Endothelial cell of umbilical vein (primary cell): ENCODE data around the gene KCNJ12. TPM values are rescaled to one million over a fixed set of nuclear protein-coding genes. Genes with fewer than 3 reads are reported as not detected.

Experiments used
- BruUV-seq: library from RNA; stranded (reverse); fragments of 400-500 nt; replicated peaks from 2 replicates; lab custom pipeline; 2021; lab: Mats Ljungman, UMichigan
- CTCF ChIA-PET: fragments of 300-600, 350-600 bp; sonication (Branson Sonifier 250); formaldehyde crosslinking; loops from one replicate; lab custom pipeline; 2021; ENCODE audit warnings: antibody characterized with exemption, inconsistent platforms; lab: Charles Lee
- POLR2A ChIA-PET: fragments of 300-600, 350-600 bp; sonication (Branson Sonifier 250); formaldehyde crosslinking; loops from one replicate; lab custom pipeline; 2021; ENCODE audit warnings: antibody characterized with exemption, inconsistent platforms; lab: Charles Lee
- DNase-seq: peaks from one replicate; pipeline ENCODE4 v3.0.0-alpha.2; 2011; ENCODE audit warnings: low read depth, low spot score
- FAIRE-seq: peaks from 2 replicates; lab custom pipeline; 2011; peaks lifted over from hg19 to GRCh38; lab: Jason Lieb, UNC
- H2AFZ ChIP-seq: 2 replicates; pipeline ENCODE4 v1.6.0; 2012; ENCODE audit warnings: low read depth, low read length, control low read depth, inconsistent platforms
- H3K27ac ChIP-seq: 2 replicates; pipeline ENCODE4 v1.5.1; 2011; ENCODE audit warnings: low read depth, mild to moderate bottlenecking, control low read depth, low read length, moderate library complexity; ENCODE audit not compliant: insufficient read depth
- H3K27me3 ChIP-seq, 2 experiments: 2 replicates each; pipeline versions ENCODE4 v1.6.0 to v1.6.1; 2011; ENCODE audit warnings: low read length in 2 of 2, mixed read lengths in 1 of 2; ENCODE audit not compliant: control insufficient read depth in 2 of 2, insufficient read depth in 2 of 2
- H3K36me3 ChIP-seq, 2 experiments: 2 replicates in 1 of 2; 3 replicates in 1 of 2; pipeline ENCODE4 v1.5.1; 2011; ENCODE audit warnings: low read length in 2 of 2, mild to moderate bottlenecking in 1 of 2, moderate library complexity in 1 of 2; ENCODE audit not compliant: control insufficient read depth in 2 of 2, insufficient read depth in 2 of 2; ENCODE audit errors: extremely low read depth in 1 of 2
- H3K4me1 ChIP-seq: 3 replicates; pipeline ENCODE4 v1.5.1; 2011; ENCODE audit warnings: mild to moderate bottlenecking, low read length; ENCODE audit not compliant: control insufficient read depth, insufficient read depth; ENCODE audit errors: extremely low read depth
- H3K4me2 ChIP-seq: 2 replicates; pipeline ENCODE4 v1.6.1; 2011; ENCODE audit warnings: low read length, control low read depth, mixed read lengths; ENCODE audit not compliant: insufficient read depth
- H3K4me3 ChIP-seq, 3 experiments: fragments of 200-600 bp in 1 of 3; sonication (generic), shearing (Covaris generic) in 1 of 3; replicated peaks in 1 of 3; 2 replicates each; pipeline ENCODE4 v1.5.1; 2011 to 2016; ENCODE audit warnings: control low read depth in 3 of 3, low read length in 3 of 3, mild to moderate bottlenecking in 2 of 3, inconsistent platforms in 1 of 3, low read depth in 1 of 3, moderate library complexity in 1 of 3; ENCODE audit not compliant: insufficient read depth in 1 of 3
- H3K79me2 ChIP-seq: 2 replicates; pipeline ENCODE4 v1.6.0; 2012; ENCODE audit warnings: low read length, inconsistent platforms; ENCODE audit not compliant: control insufficient read depth, insufficient read depth
- H3K9ac ChIP-seq: replicated peaks from 2 replicates; pipeline ENCODE3; 2011; ENCODE audit warnings: low read length, control low read depth; ENCODE audit not compliant: insufficient read depth; ENCODE audit errors: extremely low read depth
- H3K9me1 ChIP-seq: replicated peaks from 3 replicates; pipeline ENCODE4 v1.6.0; 2011; ENCODE audit warnings: mild to moderate bottlenecking, low read length; ENCODE audit not compliant: control insufficient read depth, insufficient read depth; ENCODE audit errors: extremely low read depth
- H3K9me3 ChIP-seq: replicated peaks from 2 replicates; pipeline ENCODE4 v1.5.1; 2012; ENCODE audit warnings: low read length, inconsistent platforms; ENCODE audit not compliant: control insufficient read depth, insufficient read depth
- H4K20me1 ChIP-seq: replicated peaks from 2 replicates; pipeline ENCODE3; 2011; ENCODE audit warnings: mild to moderate bottlenecking, low read length; ENCODE audit not compliant: control insufficient read depth, insufficient read depth; ENCODE audit errors: extremely low read depth
- CTCF ChIP-seq, 2 donors: IDR thresholded peaks; 1 replicate in 1 of 2; 2 replicates in 1 of 2; pipeline ENCODE4 v1.5.1; 2011; ENCODE audit warnings: low read length in 2 of 2, mild to moderate bottlenecking in 2 of 2, moderate library complexity in 2 of 2, control low read depth in 1 of 2, inconsistent platforms in 1 of 2, low read depth in 1 of 2; ENCODE audit not compliant: insufficient read depth in 1 of 2; ENCODE audit errors: extremely low read depth in 1 of 2
- EZH2 ChIP-seq: IDR thresholded peaks from 2 replicates; pipeline ENCODE4 v1.6.1; 2012; ENCODE audit warnings: borderline replicate concordance, low read depth, mild to moderate bottlenecking, moderate library complexity, low read length, inconsistent platforms; ENCODE audit not compliant: severe bottlenecking
- FOS ChIP-seq: IDR thresholded peaks from 2 replicates; pipeline ENCODE4 v1.6.1; 2011; ENCODE audit warnings: mild to moderate bottlenecking, low read length, moderate library complexity, borderline replicate concordance; ENCODE audit not compliant: insufficient read depth
- GATA2 ChIP-seq: IDR thresholded peaks from 2 replicates; pipeline ENCODE4 v1.7.0; 2011; ENCODE audit warnings: low read depth, mild to moderate bottlenecking, moderate library complexity, mixed read lengths, low read length; ENCODE audit not compliant: insufficient read length, insufficient read depth
- JUN ChIP-seq: IDR thresholded peaks from 2 replicates; pipeline ENCODE4 v1.6.1; 2011; ENCODE audit warnings: borderline replicate concordance, low read depth; ENCODE audit not compliant: insufficient read length, insufficient read depth
- MAX ChIP-seq: IDR thresholded peaks from 2 replicates; pipeline ENCODE4 v1.6.1; 2011; ENCODE audit not compliant: insufficient read depth, insufficient read length
- MYC ChIP-seq: IDR thresholded peaks from one replicate; pipeline ENCODE4 v1.6.1; 2011; ENCODE audit warnings: mild to moderate bottlenecking, low read depth, low read length
- POLR2A ChIP-seq: IDR thresholded peaks from 2 replicates; pipeline ENCODE4 v1.6.1; 2012; ENCODE audit warnings: low read depth, mild to moderate bottlenecking, control low read depth, low read length
- POLR2AphosphoS5 ChIP-seq: IDR thresholded peaks from 2 replicates; pipeline ENCODE4 v1.6.1; 2012; ENCODE audit warnings: low read depth, mild to moderate bottlenecking, control low read depth, low read length, moderate library complexity; ENCODE audit not compliant: insufficient read depth
- dilution Hi-C: fragments of 300-500 bp; cut with MboI; formaldehyde crosslinking; loops from one replicate; pipeline ENCODE4 v1.15.0; 2019; ENCODE audit warnings: low sequenced_read_pairs; ENCODE audit not compliant: extremely low pct_ligation_motif_present
- intact Hi-C: fragments of 100-400 bp; cut with micrococcal nuclease; formaldehyde crosslinking; loops from one replicate; pipeline ENCODE4 v1.10.0; 2022
- polyA plus RNA-seq, 4 experiments: library from polyadenylated mRNA; depleted of rRNA in 3 of 4; stranded (reverse) in 3 of 4; unstranded in 1 of 4; fragments of >200 nt; gene quantifications; 2 replicates each; pipeline versions ENCODE4 v1.2.1 to v1.2.3, GENCODE V29; 2011 to 2012; ENCODE audit warnings: missing spikeins in 1 of 4
- total RNA-seq: library from RNA; stranded (reverse); gene quantifications from 2 replicates; pipeline ENCODE4 v1.2.3, GENCODE V29; 2021

The KCNJ12 gene
- total and polyA plus RNA-seq, 2 donors (not counting 3 experiments of a cell fraction or from before 2014, with no cell fraction given), result 0.19 to 0.44 TPM

- H3K4me2 ChIP-seq, result no peak overlapping the region
- no peaks in the 10 kb centered on the region for H3K27me3 ChIP-seq
- H3K36me3 ChIP-seq, result no peaks in the 10 kb centered on the region
- dilution Hi-C loops (no loop called here), intact Hi-C loops (no loop called here)
- H3K4me3 ChIP-seq, result no peak overlapping the region
- ChIA-PET POLR2A (no interaction called here), CTCF (no interaction called here)
- TF ChIP-seq EZH2 (no peak), MYC (no peak), FOS (no peak), GATA2 (no peak), MAX (no peak), POLR2A (no peak), JUN (no peak), CTCF (IDR thresholded peaks at IDR 0.05; ENCODE audit: extremely low read depth in 1 of 2, insufficient read depth in 1 of 2, low read depth in 1 of 2, low read length in 2 of 2) (no peak), POLR2AphosphoS5 (no peak)
- H3K4me1 ChIP-seq, result no peaks in the 10 kb centered on the region
- no peak for FAIRE-seq
- H3K9ac ChIP-seq, result no peak overlapping the region
- no peak overlapping the region for H2AFZ ChIP-seq
- no peaks in the 10 kb centered on the region for H3K79me2 ChIP-seq
- H3K9me1 ChIP-seq, result no peaks in the 10 kb centered on the region
- BruUV-seq, result no TSS peak
- no peak for DNase-seq
- H3K27ac ChIP-seq, result no peak overlapping the region
- no peaks in the 10 kb centered on the region for H4K20me1 ChIP-seq
- H3K9me3 ChIP-seq, result no peaks in the 10 kb centered on the region
These were observed 14.1 kb downstream of the KCNJ12 start for GRCh38 chr17:21390294-21390693.
